HCT116 (cell line): ENCODE data around the gene PGM2L1.

Source experiments
- CBX3 ChIP-seq: IDR thresholded peaks from 2 replicates; pipeline ENCODE4 v1.6.1; 2012; ENCODE audit warnings: low read depth
- CEBPB ChIP-seq: IDR thresholded peaks from 2 replicates; pipeline ENCODE4 v1.6.1; 2012; ENCODE audit warnings: low read depth
- POLR2A ChIP-seq: IDR thresholded peaks from 2 replicates; pipeline ENCODE4 v1.7.0; 2011; ENCODE audit warnings: borderline replicate concordance; ENCODE audit not compliant: insufficient read depth, insufficient read length; ENCODE audit errors: extremely low read depth
- POLR2AphosphoS5 ChIP-seq: IDR thresholded peaks from 2 replicates; pipeline ENCODE4 v1.6.1; 2011; ENCODE audit warnings: mild to moderate bottlenecking, low read depth, low read length, moderate library complexity
- REST ChIP-seq: IDR thresholded peaks from 2 replicates; pipeline ENCODE4 v1.6.1; 2012; ENCODE audit warnings: low read depth
- SIN3A ChIP-seq: IDR thresholded peaks from 2 replicates; pipeline ENCODE4 v1.6.1; 2012; ENCODE audit warnings: low read depth
- TCF7L2 ChIP-seq: IDR thresholded peaks from 2 replicates; pipeline ENCODE4 v1.7.0; 2011; ENCODE audit warnings: borderline replicate concordance, inconsistent platforms; ENCODE audit not compliant: insufficient read depth, insufficient read length; ENCODE audit errors: extremely low read depth
- ZFX ChIP-seq: fragments of 450-650 bp; IDR thresholded peaks from 2 replicates; pipeline ENCODE4 v1.6.1; 2017

- TF ChIP-seq POLR2A, result no peak
- TF ChIP-seq TCF7L2, result no peak
- TF ChIP-seq ZFX, result no peak
- no peak for TF ChIP-seq CEBPB
- no peak for TF ChIP-seq POLR2AphosphoS5
- TF ChIP-seq CBX3, result no peak
- no peak for TF ChIP-seq REST
- no peak for TF ChIP-seq SIN3A
Observed at GRCh38 chr11:74320538-74320937, 77.7 kb downstream of the PGM2L1 start.
